Muscle of leg (tissue), 11 donors: ENCODE measurements around the gene RSF1. TPM values are rescaled to one million over a fixed set of nuclear protein-coding genes. Genes with fewer than 3 reads are reported as not detected.

Experiments used
- DNase-seq: peaks from one replicate; pipeline ENCODE4 v3.0.0; 2013
- H3K27ac ChIP-seq: one replicate; pipeline ENCODE4 v1.5.1; 2013; ENCODE audit warnings: mild to moderate bottlenecking, low read length, control low read depth
- H3K27me3 ChIP-seq: one replicate; pipeline ENCODE4 v1.6.1; 2013; ENCODE audit warnings: low read length; ENCODE audit not compliant: control insufficient read depth, insufficient read depth
- H3K36me3 ChIP-seq: one replicate; pipeline ENCODE4 v1.6.1; 2013; ENCODE audit warnings: low read length; ENCODE audit not compliant: control insufficient read depth, insufficient read depth
- H3K4me1 ChIP-seq: one replicate; pipeline ENCODE4 v1.6.1; 2013; ENCODE audit warnings: low read length; ENCODE audit not compliant: control insufficient read depth, insufficient read depth
- H3K4me3 ChIP-seq: one replicate; pipeline ENCODE4 v1.5.1; 2013; ENCODE audit warnings: low read length, control low read depth
- H3K9me3 ChIP-seq: replicated peaks from 2 replicates; pipeline ENCODE4 v1.6.1; 2013; ENCODE audit warnings: low read depth, low read length; ENCODE audit not compliant: control insufficient read depth
- WGBS: methylation state at CpG from one replicate; pipeline ENCODE4 v1.1.5; 2013; ENCODE audit warnings: missing lambda C conversion rate; ENCODE audit not compliant: insufficient coverage; 5-methylcytosine and 5-hydroxymethylcytosine counted together
- polyA plus RNA-seq, 8 donors: library from polyadenylated mRNA; unstranded; fragments of 120-200 nt; gene quantifications; one replicate each; pipeline versions ENCODE4 v1.2.1 to v1.2.3, GENCODE V29; 2013; ENCODE audit warnings: inconsistent platforms in 1 of 8, low replicate concordance in 1 of 8; ENCODE audit not compliant: insufficient read length in 8 of 8, insufficient read depth in 1 of 8
- total RNA-seq: library from RNA; stranded (reverse); fragments of 120-200 nt; gene quantifications from one replicate; pipeline ENCODE4 v1.2.4, GENCODE V29; 2013

RSF1 gene
- total and polyA plus RNA-seq, 9 donors, result 25.8 to 46.1 (median 36.9) TPM

GRCh38 chr11:77815459-77815858, 5.1 kb downstream of the RSF1 start:
- Histone ChIP-seq H3K4me3 (no peak overlapping the region), H3K4me1 (peaks cover 5% of the 10 kb centered on the region), H3K27me3 (no peaks in the 10 kb centered on the region), H3K9me3 (peaks cover 5% of the 10 kb centered on the region), H3K27ac (no peak overlapping the region), H3K36me3 (peaks cover 2% of the 10 kb centered on the region)
- WGBS, result no CpG with 5 or more reads among the region's 1 CpG
- DNase-seq, result no peak

- peaks cover 5% of the 10 kb centered on the region for H3K9me3 ChIP-seq
- peaks cover 2% of the 10 kb centered on the region for H3K36me3 ChIP-seq
- H3K27me3 ChIP-seq, result no peaks in the 10 kb centered on the region
- H3K4me1 ChIP-seq, result peaks cover 5% of the 10 kb centered on the region
- no peak for DNase-seq
- H3K27ac ChIP-seq, result no peak overlapping the region
- WGBS, result 100% methylated on average over 1 of the region's 3 CpGs
- H3K4me3 ChIP-seq, result no peak overlapping the region
These were observed 5.7 kb downstream of the RSF1 start for GRCh38 chr11:77814848-77815247.

- H3K4me3 ChIP-seq, result no peak overlapping the region
- H3K4me1 ChIP-seq, result no peaks in the 10 kb centered on the region
- WGBS, result 91% methylated on average over 7 of the region's 9 CpGs
- peaks cover 2% of the 10 kb centered on the region for H3K36me3 ChIP-seq
- no peak overlapping the region for H3K27ac ChIP-seq
- no peaks in the 10 kb centered on the region for H3K27me3 ChIP-seq
- peaks cover 5% of the 10 kb centered on the region for H3K9me3 ChIP-seq
- no peak for DNase-seq
These were observed 7.3 kb downstream of the RSF1 start for GRCh38 chr11:77813256-77813655.

- WGBS, result 100% methylated on average over 2 of the region's 2 CpGs
- no peaks in the 10 kb centered on the region for H3K9me3 ChIP-seq
- DNase-seq, result no peak
- H3K4me1 ChIP-seq, result no peaks in the 10 kb centered on the region
- H3K36me3 ChIP-seq, result peaks cover 6% of the 10 kb centered on the region
- H3K27me3 ChIP-seq, result no peaks in the 10 kb centered on the region
- no peak overlapping the region for H3K4me3 ChIP-seq
- H3K27ac ChIP-seq, result no peak overlapping the region
These were observed 13.5 kb downstream of the RSF1 start for GRCh38 chr11:77806993-77807392.

GRCh38 chr11:77806415-77806814, 14.1 kb downstream of the RSF1 start:
- Histone ChIP-seq H3K4me1 (no peaks in the 10 kb centered on the region), H3K27me3 (no peaks in the 10 kb centered on the region), H3K4me3 (no peak overlapping the region), H3K36me3 (peaks cover 9% of the 10 kb centered on the region), H3K27ac (no peak overlapping the region), H3K9me3 (no peaks in the 10 kb centered on the region)
- no peak for DNase-seq

GRCh38 chr11:77801477-77801876, 19.0 kb downstream of the RSF1 start:
- no CpG with 5 or more reads among the region's 3 CpGs for WGBS
- DNase-seq, result no peak
- Histone ChIP-seq H3K27me3 (no peaks in the 10 kb centered on the region), H3K4me1 (no peaks in the 10 kb centered on the region), H3K36me3 (peaks cover 9% of the 10 kb centered on the region), H3K27ac (no peak overlapping the region), H3K9me3 (no peaks in the 10 kb centered on the region), H3K4me3 (no peak overlapping the region)

- Histone ChIP-seq H3K27ac (no peak overlapping the region), H3K4me3 (no peak overlapping the region), H3K9me3 (no peaks in the 10 kb centered on the region), H3K36me3 (peaks cover 9% of the 10 kb centered on the region), H3K4me1 (no peaks in the 10 kb centered on the region), H3K27me3 (no peaks in the 10 kb centered on the region)
- no peak for DNase-seq
These were observed 20.1 kb downstream of the RSF1 start for GRCh38 chr11:77800449-77800848.

GRCh38 chr11:77799338-77799737, 21.2 kb downstream of the RSF1 start:
- no peaks in the 10 kb centered on the region for H3K4me1 ChIP-seq
- H3K27ac ChIP-seq, result no peak overlapping the region
- H3K4me3 ChIP-seq, result no peak overlapping the region
- WGBS, result 58% methylated on average over 2 of the region's 3 CpGs
- H3K27me3 ChIP-seq, result no peaks in the 10 kb centered on the region
- no peaks in the 10 kb centered on the region for H3K9me3 ChIP-seq
- DNase-seq, result no peak
- peaks cover 9% of the 10 kb centered on the region for H3K36me3 ChIP-seq

- no peaks in the 10 kb centered on the region for H3K27me3 ChIP-seq
- no peak overlapping the region for H3K4me3 ChIP-seq
- no peak for DNase-seq
- H3K27ac ChIP-seq, result no peak overlapping the region
- no peaks in the 10 kb centered on the region for H3K4me1 ChIP-seq
- WGBS, result no CpG with 5 or more reads among the region's 2 CpGs
- no peaks in the 10 kb centered on the region for H3K36me3 ChIP-seq
- H3K9me3 ChIP-seq, result peaks cover 3% of the 10 kb centered on the region
These were observed 26.6 kb downstream of the RSF1 start for GRCh38 chr11:77793972-77794371.

- no peaks in the 10 kb centered on the region for H3K4me1 ChIP-seq
- peaks cover 3% of the 10 kb centered on the region for H3K9me3 ChIP-seq
- H3K4me3 ChIP-seq, result no peak overlapping the region
- H3K36me3 ChIP-seq, result no peaks in the 10 kb centered on the region
- DNase-seq, result no peak
- WGBS, result 97% methylated on average over 3 of the region's 4 CpGs
- no peak overlapping the region for H3K27ac ChIP-seq
- no peaks in the 10 kb centered on the region for H3K27me3 ChIP-seq
These were observed 29.2 kb downstream of the RSF1 start for GRCh38 chr11:77791301-77791700.

- Histone ChIP-seq H3K27ac (no peak overlapping the region), H3K4me1 (no peaks in the 10 kb centered on the region), H3K4me3 (no peak overlapping the region), H3K27me3 (no peaks in the 10 kb centered on the region), H3K36me3 (no peaks in the 10 kb centered on the region), H3K9me3 (peaks cover 3% of the 10 kb centered on the region)
- 90% methylated on average over 3 of the region's 5 CpGs for WGBS
- no peak for DNase-seq
These were observed 30.6 kb downstream of the RSF1 start for GRCh38 chr11:77789731-77790476.
